ENCODE results near the gene SP140. TPM values are rescaled to one million over a fixed set of nuclear protein-coding genes. Genes with fewer than 3 reads are reported as not detected.
"Not testable (repeated sequence)": the region's sequence is repeated elsewhere in the genome, so short reads cannot be mapped to it uniquely, and the experiment has no call there.

SP140 gene
- polyA plus RNA-seq, 2 of the 4 experiments (the other 2 are of a cell fraction) = 0.10 TPM; not detected in 1

DNA sequence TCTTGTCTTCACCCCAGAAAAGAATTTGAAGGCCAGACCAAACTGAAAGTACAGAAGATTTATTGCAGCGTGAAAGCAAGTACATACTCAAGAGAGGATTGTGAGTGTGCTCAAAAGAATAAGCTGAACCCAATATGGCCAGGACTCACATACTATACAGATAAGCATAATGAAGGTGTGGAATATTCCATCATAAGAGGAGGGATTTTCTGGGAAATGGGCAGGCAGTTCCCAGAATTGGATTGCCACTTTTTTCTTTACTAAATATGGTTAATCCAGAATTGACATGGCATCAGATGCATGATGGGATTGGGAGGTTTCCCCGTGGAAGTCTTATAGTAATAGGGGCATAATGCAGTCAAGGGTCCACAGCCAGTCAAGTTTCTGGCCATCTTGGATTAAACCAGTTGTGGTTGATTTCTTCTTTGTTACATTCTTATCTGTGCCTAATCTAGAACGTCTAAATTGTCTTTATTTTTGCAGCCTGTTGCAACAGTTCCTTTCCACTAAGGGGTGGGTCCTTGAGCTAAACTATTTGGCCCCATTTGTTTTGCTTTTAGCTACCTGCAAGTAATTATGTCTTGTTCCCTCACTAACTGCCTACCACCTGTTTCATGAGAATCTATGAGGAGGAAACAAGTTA, 110.4 kb downstream of the SP140 start:
- ChIA-PET POLR2A (no interaction called here), CTCF (no interaction called here)
- 11% methylated on average over 3 of the region's 3 CpGs for WGBS (ENCODE audit: missing lambda C conversion rate)
- FAIRE-seq (no peak), ATAC-seq (no peak), DNase-seq (ENCODE audit: low read depth in 1 of 2, low spot score in 1 of 2) (no peak)
- no peak overlapping the region for H3K4me3 ChIP-seq
- H3K4me1 ChIP-seq = no peaks in the 10 kb centered on the region
- no peaks in the 10 kb centered on the region for H3K9me3 ChIP-seq
- TF ChIP-seq ZFP36 (IDR thresholded peaks at IDR 0.05; ENCODE audit: borderline replicate concordance, partially characterized antibody) (no peak), HOXA7 (CRISPR knock-in tag; IDR thresholded peaks at IDR 0.05) (no peak), CBX2 (IDR thresholded peaks at IDR 0.05; ENCODE audit: borderline replicate concordance, low read depth) (no peak), NR3C1 (IDR thresholded peaks at IDR 0.05) (no peak), RAD21 (conservative IDR thresholded peaks at IDR 0.05 in 1 of 2, IDR thresholded peaks at IDR 0.05 in 1 of 2) (no peak), NFE2L2 (conservative IDR thresholded peaks at IDR 0.05; ENCODE audit: low read length) (no peak), HDAC2 (IDR thresholded peaks at IDR 0.05) (no peak), ESRRA (IDR thresholded peaks at IDR 0.05; ENCODE audit: borderline replicate concordance, low read length) (no peak), EP300 (IDR thresholded peaks at IDR 0.05) (no peak), RARB (CRISPR knock-in tag; IDR thresholded peaks at IDR 0.05) (no peak), TFCP2L1 (CRISPR knock-in tag; IDR thresholded peaks at IDR 0.05) (no peak), GATA3 (IDR thresholded peaks at IDR 0.05; ENCODE audit: borderline replicate concordance) (no peak), CHD4 (IDR thresholded peaks at IDR 0.05; ENCODE audit: borderline replicate concordance) (no peak)
- TF ChIP-seq, protein P1, sequence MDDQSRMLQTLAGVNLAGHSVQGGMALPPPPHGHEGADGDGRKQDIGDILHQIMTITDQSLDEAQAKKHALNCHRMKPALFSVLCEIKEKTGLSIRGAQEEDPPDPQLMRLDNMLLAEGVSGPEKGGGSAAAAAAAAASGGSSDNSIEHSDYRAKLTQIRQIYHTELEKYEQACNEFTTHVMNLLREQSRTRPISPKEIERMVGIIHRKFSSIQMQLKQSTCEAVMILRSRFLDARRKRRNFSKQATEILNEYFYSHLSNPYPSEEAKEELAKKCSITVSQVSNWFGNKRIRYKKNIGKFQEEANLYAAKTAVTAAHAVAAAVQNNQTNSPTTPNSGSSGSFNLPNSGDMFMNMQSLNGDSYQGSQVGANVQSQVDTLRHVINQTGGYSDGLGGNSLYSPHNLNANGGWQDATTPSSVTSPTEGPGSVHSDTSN (IDR thresholded peaks at IDR 0.05) = no peak
- TF ChIP-seq, protein P2, sequence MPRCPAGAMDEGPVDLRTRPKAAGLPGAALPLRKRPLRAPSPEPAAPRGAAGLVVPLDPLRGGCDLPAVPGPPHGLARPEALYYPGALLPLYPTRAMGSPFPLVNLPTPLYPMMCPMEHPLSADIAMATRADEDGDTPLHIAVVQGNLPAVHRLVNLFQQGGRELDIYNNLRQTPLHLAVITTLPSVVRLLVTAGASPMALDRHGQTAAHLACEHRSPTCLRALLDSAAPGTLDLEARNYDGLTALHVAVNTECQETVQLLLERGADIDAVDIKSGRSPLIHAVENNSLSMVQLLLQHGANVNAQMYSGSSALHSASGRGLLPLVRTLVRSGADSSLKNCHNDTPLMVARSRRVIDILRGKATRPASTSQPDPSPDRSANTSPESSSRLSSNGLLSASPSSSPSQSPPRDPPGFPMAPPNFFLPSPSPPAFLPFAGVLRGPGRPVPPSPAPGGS (IDR thresholded peaks at IDR 0.05) = no peak
- TF ChIP-seq, protein P3, sequence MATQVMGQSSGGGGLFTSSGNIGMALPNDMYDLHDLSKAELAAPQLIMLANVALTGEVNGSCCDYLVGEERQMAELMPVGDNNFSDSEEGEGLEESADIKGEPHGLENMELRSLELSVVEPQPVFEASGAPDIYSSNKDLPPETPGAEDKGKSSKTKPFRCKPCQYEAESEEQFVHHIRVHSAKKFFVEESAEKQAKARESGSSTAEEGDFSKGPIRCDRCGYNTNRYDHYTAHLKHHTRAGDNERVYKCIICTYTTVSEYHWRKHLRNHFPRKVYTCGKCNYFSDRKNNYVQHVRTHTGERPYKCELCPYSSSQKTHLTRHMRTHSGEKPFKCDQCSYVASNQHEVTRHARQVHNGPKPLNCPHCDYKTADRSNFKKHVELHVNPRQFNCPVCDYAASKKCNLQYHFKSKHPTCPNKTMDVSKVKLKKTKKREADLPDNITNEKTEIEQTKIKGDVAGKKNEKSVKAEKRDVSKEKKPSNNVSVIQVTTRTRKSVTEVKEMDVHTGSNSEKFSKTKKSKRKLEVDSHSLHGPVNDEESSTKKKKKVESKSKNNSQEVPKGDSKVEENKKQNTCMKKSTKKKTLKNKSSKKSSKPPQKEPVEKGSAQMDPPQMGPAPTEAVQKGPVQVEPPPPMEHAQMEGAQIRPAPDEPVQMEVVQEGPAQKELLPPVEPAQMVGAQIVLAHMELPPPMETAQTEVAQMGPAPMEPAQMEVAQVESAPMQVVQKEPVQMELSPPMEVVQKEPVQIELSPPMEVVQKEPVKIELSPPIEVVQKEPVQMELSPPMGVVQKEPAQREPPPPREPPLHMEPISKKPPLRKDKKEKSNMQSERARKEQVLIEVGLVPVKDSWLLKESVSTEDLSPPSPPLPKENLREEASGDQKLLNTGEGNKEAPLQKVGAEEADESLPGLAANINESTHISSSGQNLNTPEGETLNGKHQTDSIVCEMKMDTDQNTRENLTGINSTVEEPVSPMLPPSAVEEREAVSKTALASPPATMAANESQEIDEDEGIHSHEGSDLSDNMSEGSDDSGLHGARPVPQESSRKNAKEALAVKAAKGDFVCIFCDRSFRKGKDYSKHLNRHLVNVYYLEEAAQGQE (IDR thresholded peaks at IDR 0.05) = no peak
- H3K27ac ChIP-seq = no peak overlapping the region
- H3K4me2 ChIP-seq = no peak overlapping the region

DNA sequence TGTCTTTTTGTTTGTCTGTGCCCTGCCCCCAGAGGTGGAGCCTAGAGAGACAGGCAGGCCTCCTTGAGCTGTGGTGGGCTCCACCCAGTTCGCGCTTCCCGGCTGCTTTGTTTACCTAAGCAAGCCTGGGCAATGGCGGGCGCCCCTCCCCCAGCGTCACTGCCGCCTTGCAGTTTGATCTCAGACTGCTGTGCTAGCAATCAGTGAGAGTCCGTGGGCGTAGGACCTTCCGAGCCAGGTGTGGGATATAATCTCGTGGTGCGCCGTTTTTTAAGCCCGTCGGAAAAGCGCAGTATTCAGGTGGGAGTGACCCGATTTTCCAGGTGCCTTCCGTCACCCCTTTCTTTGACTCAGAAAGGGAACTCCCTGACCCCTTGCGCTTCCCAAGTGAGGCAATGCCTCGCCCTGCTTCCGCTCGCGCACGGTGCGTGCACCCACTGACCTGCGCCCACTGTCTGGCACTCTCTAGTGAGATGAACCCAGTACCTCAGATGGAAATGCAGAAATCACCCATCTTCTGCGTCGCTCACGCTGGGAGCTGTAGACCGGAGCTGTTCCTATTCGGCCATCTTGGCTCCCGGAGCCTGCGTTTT, 116.5 kb downstream of the SP140 start:
- DNase-seq (ENCODE audit: low read depth in 1 of 2, low spot score in 1 of 2); POLR2A ChIA-PET; H3K4me2 ChIP-seq; ATAC-seq; FAIRE-seq; H3K9me3 ChIP-seq; H3K4me1 ChIP-seq; CTCF ChIA-PET; H3K4me3 ChIP-seq; H3K27ac ChIP-seq: not testable (repeated sequence)
- 80% methylated on average over 20 of the region's 33 CpGs for WGBS (ENCODE audit: missing lambda C conversion rate)

DNA sequence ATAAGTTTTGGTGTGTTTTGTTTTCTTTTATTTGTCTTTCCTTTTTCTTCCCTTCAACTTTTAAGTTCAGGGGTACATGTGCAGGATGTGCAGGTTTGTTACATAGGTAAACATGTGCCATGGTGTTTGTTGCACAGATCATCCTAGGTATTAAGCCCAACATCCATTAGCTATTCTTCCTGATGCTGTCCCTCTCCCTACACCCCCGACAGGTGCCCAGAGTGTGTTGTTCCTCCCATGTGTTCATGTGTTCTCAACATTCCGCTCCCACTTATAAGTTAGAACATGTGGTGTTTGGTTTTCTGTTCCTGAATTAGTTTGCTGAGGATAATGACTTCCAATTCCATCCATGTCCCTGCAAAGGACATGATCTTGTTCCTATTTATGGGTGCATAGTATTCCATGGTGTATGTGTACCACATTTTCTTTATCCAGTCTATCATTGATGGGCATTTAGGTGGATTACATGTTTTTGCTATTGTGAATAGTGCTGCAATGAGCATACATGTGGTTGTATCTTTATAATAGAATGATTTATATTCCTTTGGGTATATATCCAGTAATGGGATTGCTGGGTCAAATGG, 117.6 kb downstream of the SP140 start:
- 33% methylated on average over 1 of the region's 2 CpGs for WGBS (ENCODE audit: missing lambda C conversion rate)
- H3K4me2 ChIP-seq; CTCF ChIA-PET; POLR2A ChIA-PET; H3K4me3 ChIP-seq; H3K4me1 ChIP-seq; H3K27ac ChIP-seq; ATAC-seq; DNase-seq (ENCODE audit: low read depth in 1 of 2, low spot score in 1 of 2); FAIRE-seq; H3K9me3 ChIP-seq: not testable (repeated sequence)

All from A549 (cell line).